Measurements from ENCODE around the gene MTOR.

DNA sequence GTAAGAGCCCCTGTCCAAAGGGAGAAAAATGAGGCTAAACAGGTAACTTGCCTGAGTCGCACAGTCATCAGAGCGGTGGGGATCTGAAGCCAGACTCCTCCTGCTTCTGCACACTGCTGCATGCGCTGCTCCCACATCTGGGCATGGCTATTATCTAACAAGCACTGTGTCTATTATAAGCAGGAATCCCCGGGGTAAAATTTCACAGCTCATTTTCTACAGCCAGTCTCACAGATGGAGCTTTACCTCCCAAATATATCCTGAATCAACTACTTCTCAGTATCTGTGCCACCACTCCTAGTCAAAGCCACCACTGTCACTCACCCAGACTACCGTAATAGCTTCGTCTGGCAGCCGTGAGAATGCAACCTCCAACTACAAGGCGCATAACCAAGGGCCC, 9.8 kb downstream of the MTOR start:
- TF ChIP-seq, protein P1, sequence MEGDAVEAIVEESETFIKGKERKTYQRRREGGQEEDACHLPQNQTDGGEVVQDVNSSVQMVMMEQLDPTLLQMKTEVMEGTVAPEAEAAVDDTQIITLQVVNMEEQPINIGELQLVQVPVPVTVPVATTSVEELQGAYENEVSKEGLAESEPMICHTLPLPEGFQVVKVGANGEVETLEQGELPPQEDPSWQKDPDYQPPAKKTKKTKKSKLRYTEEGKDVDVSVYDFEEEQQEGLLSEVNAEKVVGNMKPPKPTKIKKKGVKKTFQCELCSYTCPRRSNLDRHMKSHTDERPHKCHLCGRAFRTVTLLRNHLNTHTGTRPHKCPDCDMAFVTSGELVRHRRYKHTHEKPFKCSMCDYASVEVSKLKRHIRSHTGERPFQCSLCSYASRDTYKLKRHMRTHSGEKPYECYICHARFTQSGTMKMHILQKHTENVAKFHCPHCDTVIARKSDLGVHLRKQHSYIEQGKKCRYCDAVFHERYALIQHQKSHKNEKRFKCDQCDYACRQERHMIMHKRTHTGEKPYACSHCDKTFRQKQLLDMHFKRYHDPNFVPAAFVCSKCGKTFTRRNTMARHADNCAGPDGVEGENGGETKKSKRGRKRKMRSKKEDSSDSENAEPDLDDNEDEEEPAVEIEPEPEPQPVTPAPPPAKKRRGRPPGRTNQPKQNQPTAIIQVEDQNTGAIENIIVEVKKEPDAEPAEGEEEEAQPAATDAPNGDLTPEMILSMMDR (IDR thresholded peaks at IDR 0.05) = no peak
- TF ChIP-seq POLR2A (IDR thresholded peaks at IDR 0.05) = no peak
